SU-DHL-6 (cell line): Measurements from ENCODE around the gene SSC5D.

ENCODE experiments used
- H2AFZ ChIP-seq: fragments of 200-600 bp; sonication (generic); 2 replicates; pipeline ENCODE4 v1.6.1; 2014; ENCODE audit warnings: low read depth, mild to moderate bottlenecking, moderate library complexity, mixed read lengths, antibody characterized with exemption, low read length; ENCODE audit not compliant: severe bottlenecking
- H3F3A ChIP-seq: fragments of 200-600 bp; shearing (Covaris generic); 2 replicates; pipeline ENCODE4 v1.6.0; 2016; ENCODE audit warnings: antibody characterized with exemption, mild to moderate bottlenecking; ENCODE audit not compliant: insufficient read depth
- H3K27ac ChIP-seq: fragments of 200-600 bp; sonication (generic); 2 replicates; pipeline ENCODE4 v1.5.1; 2016; ENCODE audit warnings: low read depth, mild to moderate bottlenecking, low read length, moderate library complexity, mixed read lengths
- H3K27me3 ChIP-seq: fragments of 200-600 bp; sonication (generic), shearing (Covaris generic); 2 replicates; pipeline ENCODE4 v1.6.0; 2014; ENCODE audit warnings: mild to moderate bottlenecking, low read length
- H3K36me3 ChIP-seq: fragments of 200-600 bp; sonication (generic); 2 replicates; pipeline ENCODE4 v1.6.1; 2014; ENCODE audit warnings: mild to moderate bottlenecking, low read length, mixed read lengths
- H3K4me2 ChIP-seq: fragments of 300-600, 200-600 bp; shearing (Covaris generic), sonication (generic); 2 replicates; pipeline ENCODE4 v1.6.0; 2014; ENCODE audit warnings: low read length, low read depth, mild to moderate bottlenecking; ENCODE audit not compliant: poor library complexity, severe bottlenecking
- H3K4me3 ChIP-seq: fragments of 200-600 bp; sonication (generic); 2 replicates; pipeline ENCODE4 v1.5.1; 2014; ENCODE audit warnings: antibody characterized with exemption, low read length, mild to moderate bottlenecking, mixed read lengths; ENCODE audit not compliant: insufficient read depth, poor library complexity, severe bottlenecking
- H3K79me2 ChIP-seq: fragments of 200-600 bp; sonication (generic); 2 replicates; pipeline ENCODE4 v1.6.1; 2014; ENCODE audit warnings: mild to moderate bottlenecking, low read length, moderate library complexity; ENCODE audit not compliant: insufficient read depth
- H3K9ac ChIP-seq: fragments of 200-600 bp; sonication (generic); 2 replicates; pipeline ENCODE4 v1.7.0; 2014; ENCODE audit warnings: mild to moderate bottlenecking, low read length
- H3K9me2 ChIP-seq: fragments of 200-600 bp; sonication (generic); replicated peaks from 2 replicates; pipeline ENCODE4 v1.6.1; 2014; ENCODE audit warnings: low read length; ENCODE audit not compliant: insufficient read depth
- H3K9me3 ChIP-seq: fragments of 200-600 bp; sonication (generic); 2 replicates; pipeline ENCODE4 v1.6.1; 2014; ENCODE audit warnings: low read length, mixed read lengths; ENCODE audit not compliant: insufficient read depth
- H4K20me1 ChIP-seq: fragments of 200-600 bp; sonication (generic); 2 replicates; pipeline ENCODE4 v1.6.1; 2014; ENCODE audit warnings: low read depth, mild to moderate bottlenecking, antibody characterized with exemption, low read length, moderate library complexity, mixed read lengths
- EZH2phosphoT487 ChIP-seq: fragments of 200-600 bp; sonication (generic), shearing (Covaris generic); conservative IDR thresholded peaks from 2 replicates; pipeline ENCODE4 v1.6.1; 2018; ENCODE audit warnings: mild to moderate bottlenecking, antibody characterized with exemption, low read length, moderate library complexity, mixed read lengths
- TF ChIP-seq, protein P1 (sequence below): fragments of 200-600 bp; sonication (generic); IDR thresholded peaks from one replicate; pipeline ENCODE4 v1.5.1; 2017; ENCODE audit warnings: antibody characterized with exemption, mild to moderate bottlenecking, low read length, moderate library complexity; ENCODE audit not compliant: insufficient read depth, poor library complexity, severe bottlenecking

The SSC5D gene

DNA sequence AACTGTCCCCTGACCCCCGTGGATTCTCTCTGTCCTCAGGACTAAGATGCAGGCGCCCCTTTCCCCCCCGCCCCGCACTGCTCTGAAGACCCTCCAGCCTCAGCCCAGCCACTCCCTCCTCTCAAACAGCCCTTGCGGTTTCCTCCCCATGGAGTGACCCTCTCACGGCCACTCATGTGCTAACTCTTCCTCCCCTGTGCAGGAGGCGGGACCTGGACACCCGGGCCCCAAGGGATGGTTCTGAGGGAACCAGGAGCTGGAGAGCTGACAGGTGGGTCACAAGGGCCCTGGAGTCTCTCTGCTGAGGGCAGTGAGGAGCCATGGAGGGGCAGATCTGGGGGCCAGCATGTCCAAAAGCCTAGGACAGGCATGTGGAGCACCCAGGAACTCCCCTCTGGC lies 28.7 kb upstream of the SSC5D start:
- Histone ChIP-seq H3K9ac (no peak overlapping the region), H3K4me2 (peak overlapping the region; percentile 8), H3K9me3 (no peaks in the 10 kb centered on the region), H3K4me3 (no peak overlapping the region), H4K20me1 (no peaks in the 10 kb centered on the region), H3K27ac (no peak overlapping the region), H2AFZ (no peak overlapping the region), H3K36me3 (no peaks in the 10 kb centered on the region), H3F3A (peaks cover 9% of the 10 kb centered on the region; the same call in 1 of the 2 replicates), H3K79me2 (peaks cover 9% of the 10 kb centered on the region; the same call in 1 of the 2 replicates), H3K27me3 (no peaks in the 10 kb centered on the region), H3K9me2 (no peaks in the 10 kb centered on the region)
- no peak for TF ChIP-seq EZH2phosphoT487
- TF ChIP-seq, protein P1, sequence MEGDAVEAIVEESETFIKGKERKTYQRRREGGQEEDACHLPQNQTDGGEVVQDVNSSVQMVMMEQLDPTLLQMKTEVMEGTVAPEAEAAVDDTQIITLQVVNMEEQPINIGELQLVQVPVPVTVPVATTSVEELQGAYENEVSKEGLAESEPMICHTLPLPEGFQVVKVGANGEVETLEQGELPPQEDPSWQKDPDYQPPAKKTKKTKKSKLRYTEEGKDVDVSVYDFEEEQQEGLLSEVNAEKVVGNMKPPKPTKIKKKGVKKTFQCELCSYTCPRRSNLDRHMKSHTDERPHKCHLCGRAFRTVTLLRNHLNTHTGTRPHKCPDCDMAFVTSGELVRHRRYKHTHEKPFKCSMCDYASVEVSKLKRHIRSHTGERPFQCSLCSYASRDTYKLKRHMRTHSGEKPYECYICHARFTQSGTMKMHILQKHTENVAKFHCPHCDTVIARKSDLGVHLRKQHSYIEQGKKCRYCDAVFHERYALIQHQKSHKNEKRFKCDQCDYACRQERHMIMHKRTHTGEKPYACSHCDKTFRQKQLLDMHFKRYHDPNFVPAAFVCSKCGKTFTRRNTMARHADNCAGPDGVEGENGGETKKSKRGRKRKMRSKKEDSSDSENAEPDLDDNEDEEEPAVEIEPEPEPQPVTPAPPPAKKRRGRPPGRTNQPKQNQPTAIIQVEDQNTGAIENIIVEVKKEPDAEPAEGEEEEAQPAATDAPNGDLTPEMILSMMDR: no peak

DNA sequence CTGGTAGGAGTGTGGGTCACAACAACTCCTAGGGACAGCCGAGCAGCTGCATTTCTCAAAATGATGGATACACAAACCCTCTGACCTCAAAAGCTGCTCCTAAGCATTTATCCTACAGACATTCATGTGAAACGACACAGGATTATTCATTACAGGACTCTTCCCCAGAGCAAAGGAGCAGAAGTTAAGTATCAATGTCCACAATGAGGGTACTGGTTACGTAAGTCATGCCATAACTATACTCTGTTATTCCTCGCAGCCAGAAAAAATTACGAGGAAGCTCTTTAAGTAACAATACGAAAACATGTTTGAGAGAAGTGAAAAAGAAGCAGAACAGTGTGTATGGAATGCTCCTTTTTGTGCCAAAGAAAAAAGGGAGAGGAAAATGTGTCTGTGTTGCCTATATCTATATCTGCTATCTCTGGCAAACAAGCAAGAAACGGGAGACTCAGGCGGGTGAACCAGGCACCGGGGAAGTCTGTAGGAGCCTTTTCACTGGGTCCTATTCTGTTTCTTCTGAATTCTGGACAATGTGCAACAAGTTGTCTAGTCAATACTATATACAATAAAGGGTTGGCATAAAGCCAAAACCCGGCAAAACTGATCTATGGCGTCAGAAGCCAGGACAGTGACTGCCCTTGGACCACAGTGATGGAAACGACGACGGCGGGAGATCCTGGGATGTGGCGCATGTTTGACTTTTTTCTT lies 28.1 kb upstream of the SSC5D start:
- Histone ChIP-seq H3K27me3 (no peaks in the 10 kb centered on the region), H3K36me3 (no peaks in the 10 kb centered on the region), H3K4me3 (no peak overlapping the region), H3K9me3 (no peaks in the 10 kb centered on the region), H3K9ac (no peak overlapping the region), H3K79me2 (peaks cover 9% of the 10 kb centered on the region; the same call in 1 of the 2 replicates), H4K20me1 (no peaks in the 10 kb centered on the region), H3F3A (peaks cover 9% of the 10 kb centered on the region; the same call in 1 of the 2 replicates), H3K9me2 (no peaks in the 10 kb centered on the region), H3K27ac (no peak overlapping the region), H3K4me2 (peak overlapping the region; percentile 87), H2AFZ (no peak overlapping the region)
- TF ChIP-seq EZH2phosphoT487: no peak
- TF ChIP-seq, protein P1: no peak

DNA sequence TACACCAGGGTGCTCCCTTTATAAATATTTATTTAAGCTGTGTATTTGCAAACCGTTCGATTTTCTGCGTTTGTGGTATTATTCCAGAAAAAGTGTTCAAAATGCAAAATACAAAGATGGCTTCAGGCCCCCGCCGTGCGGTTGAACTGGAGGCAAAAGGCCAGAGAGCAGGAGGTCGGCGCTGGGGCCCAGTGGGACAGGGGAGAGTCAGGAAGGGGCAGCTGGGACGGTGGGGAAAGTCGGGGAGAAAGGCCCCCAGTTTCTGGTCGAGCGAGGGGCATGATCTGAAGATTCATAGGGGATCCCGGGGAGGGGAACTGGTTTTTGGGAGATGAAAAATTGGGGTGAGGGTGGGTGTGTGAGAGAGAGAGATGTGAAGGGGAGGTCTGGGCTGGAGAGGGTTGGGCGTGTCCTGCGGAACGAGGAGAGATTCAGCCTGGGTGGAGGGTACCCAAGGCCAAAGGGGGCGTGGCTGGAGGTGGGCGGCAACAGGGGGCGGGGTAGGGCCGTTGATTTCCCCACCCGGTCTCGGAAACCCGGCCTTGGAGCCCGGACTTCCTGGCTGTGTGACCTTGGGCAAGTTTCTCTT lies 27.5 kb upstream of the SSC5D start:
- H4K20me1 ChIP-seq: no peaks in the 10 kb centered on the region
- H3K27ac ChIP-seq: peak overlapping the region; percentile 80
- H3K4me3 ChIP-seq: peak overlapping the region; percentile 93
- peaks cover 9% of the 10 kb centered on the region; the same call in 1 of the 2 replicates for H3K79me2 ChIP-seq
- H3K27me3 ChIP-seq: no peaks in the 10 kb centered on the region
- peaks cover 9% of the 10 kb centered on the region; the same call in 1 of the 2 replicates for H3F3A ChIP-seq
- peak overlapping the region; percentile 87 for H3K4me2 ChIP-seq
- peak overlapping the region; percentile 89 for H3K9ac ChIP-seq
- no peak for TF ChIP-seq EZH2phosphoT487
- TF ChIP-seq, protein P1: no peak
- H2AFZ ChIP-seq: peak overlapping the region; percentile 63
- no peaks in the 10 kb centered on the region for H3K9me2 ChIP-seq
- no peaks in the 10 kb centered on the region for H3K9me3 ChIP-seq
- no peaks in the 10 kb centered on the region for H3K36me3 ChIP-seq
